AG10803 (cell line): ENCODE data around the gene SOX8.

Source experiments
- DNase-seq: peaks from one replicate; pipeline ENCODE4 v3.0.0; 2010; ENCODE audit warnings: low read depth
- H3K4me3 ChIP-seq: 2 replicates; pipeline ENCODE4 v1.5.1; 2011; ENCODE audit warnings: mild to moderate bottlenecking, low read length, control low read depth
- TF ChIP-seq, protein P1 (sequence below): conservative IDR thresholded peaks from 2 replicates; pipeline ENCODE4 v1.5.1; 2011; ENCODE audit warnings: mild to moderate bottlenecking, low read length, control low read depth, inconsistent platforms

SOX8 gene

DNA sequence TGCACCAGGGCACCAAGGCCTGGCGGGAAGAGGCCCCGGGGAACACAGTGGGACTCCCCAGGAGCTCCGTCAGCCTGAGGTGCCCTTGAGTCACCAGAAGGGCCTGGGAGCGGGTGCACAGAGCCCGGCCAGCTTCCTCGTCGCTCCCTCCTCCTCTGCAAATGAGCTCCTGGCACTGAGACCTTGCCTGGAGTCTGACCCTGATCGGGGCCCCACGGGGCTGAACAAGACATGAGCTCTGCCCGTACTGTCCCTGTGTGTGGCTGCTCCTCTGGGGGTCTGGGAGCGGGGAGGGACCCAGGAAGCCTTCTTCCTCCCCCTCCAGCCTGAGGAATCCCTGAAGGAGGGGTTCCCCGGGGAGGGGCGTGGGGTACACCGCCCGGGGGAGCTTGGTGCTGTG, 54.6 kb downstream of the SOX8 start:
- TF ChIP-seq, protein P1, sequence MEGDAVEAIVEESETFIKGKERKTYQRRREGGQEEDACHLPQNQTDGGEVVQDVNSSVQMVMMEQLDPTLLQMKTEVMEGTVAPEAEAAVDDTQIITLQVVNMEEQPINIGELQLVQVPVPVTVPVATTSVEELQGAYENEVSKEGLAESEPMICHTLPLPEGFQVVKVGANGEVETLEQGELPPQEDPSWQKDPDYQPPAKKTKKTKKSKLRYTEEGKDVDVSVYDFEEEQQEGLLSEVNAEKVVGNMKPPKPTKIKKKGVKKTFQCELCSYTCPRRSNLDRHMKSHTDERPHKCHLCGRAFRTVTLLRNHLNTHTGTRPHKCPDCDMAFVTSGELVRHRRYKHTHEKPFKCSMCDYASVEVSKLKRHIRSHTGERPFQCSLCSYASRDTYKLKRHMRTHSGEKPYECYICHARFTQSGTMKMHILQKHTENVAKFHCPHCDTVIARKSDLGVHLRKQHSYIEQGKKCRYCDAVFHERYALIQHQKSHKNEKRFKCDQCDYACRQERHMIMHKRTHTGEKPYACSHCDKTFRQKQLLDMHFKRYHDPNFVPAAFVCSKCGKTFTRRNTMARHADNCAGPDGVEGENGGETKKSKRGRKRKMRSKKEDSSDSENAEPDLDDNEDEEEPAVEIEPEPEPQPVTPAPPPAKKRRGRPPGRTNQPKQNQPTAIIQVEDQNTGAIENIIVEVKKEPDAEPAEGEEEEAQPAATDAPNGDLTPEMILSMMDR: no peak
- no peak for DNase-seq
- no peak overlapping the region for H3K4me3 ChIP-seq
